Hepatocyte (in vitro differentiated cells): ENCODE measurements around the gene TSGA10IP. TPM values are rescaled to one million over a fixed set of nuclear protein-coding genes. Genes with fewer than 3 reads are reported as not detected.

Experiments
- DNase-seq: peaks from one replicate; pipeline ENCODE4 v3.0.0-alpha.2; 2016; ENCODE audit warnings: low spot score
- H2AFZ ChIP-seq: fragments of 200-600 bp; sonication (generic); 2 replicates; pipeline ENCODE4 v1.6.0; 2016; ENCODE audit warnings: antibody characterized with exemption, mild to moderate bottlenecking
- H3K27ac ChIP-seq: fragments of 200-600 bp; sonication (generic); 2 replicates; pipeline ENCODE4 v1.5.1; 2016; ENCODE audit warnings: mild to moderate bottlenecking
- H3K27me3 ChIP-seq: fragments of 200-600 bp; sonication (generic); 2 replicates; pipeline ENCODE4 v1.6.1; 2016
- H3K36me3 ChIP-seq: fragments of 200-600 bp; sonication (generic); replicated peaks from 2 replicates; pipeline ENCODE4 v1.5.1; 2016; ENCODE audit warnings: low read depth; ENCODE audit not compliant: insufficient read depth
- H3K4me1 ChIP-seq: fragments of 200-600 bp; sonication (generic); 2 replicates; pipeline ENCODE4 v1.5.1; 2016; ENCODE audit warnings: mild to moderate bottlenecking, moderate library complexity; ENCODE audit not compliant: insufficient read depth
- H3K4me2 ChIP-seq: fragments of 200-600 bp; sonication (generic); 2 replicates; pipeline ENCODE4 v1.6.0; 2016
- H3K4me3 ChIP-seq: fragments of 200-600 bp; sonication (generic); 2 replicates; pipeline ENCODE4 v1.5.1; 2016; ENCODE audit warnings: mild to moderate bottlenecking
- H3K79me2 ChIP-seq: fragments of 200-600 bp; sonication (generic); 2 replicates; pipeline ENCODE4 v1.6.0; 2017; ENCODE audit warnings: mild to moderate bottlenecking
- H3K9me2 ChIP-seq: fragments of 200-600 bp; sonication (generic); replicated peaks from 2 replicates; pipeline ENCODE4 v1.6.0; 2017; ENCODE audit warnings: mild to moderate bottlenecking; ENCODE audit not compliant: insufficient read depth
- H3K9me3 ChIP-seq: fragments of 200-600 bp; sonication (generic); 2 replicates; pipeline ENCODE4 v1.5.1; 2016; ENCODE audit warnings: low read depth, mild to moderate bottlenecking
- H4K20me1 ChIP-seq: fragments of 200-600 bp; sonication (generic); 2 replicates; pipeline ENCODE4 v1.6.0; 2016; ENCODE audit warnings: mild to moderate bottlenecking; ENCODE audit not compliant: insufficient read depth, poor library complexity, severe bottlenecking
- EZH2 ChIP-seq: fragments of 200-600 bp; sonication (generic); IDR thresholded peaks from 2 replicates; pipeline ENCODE4 v1.6.1; 2016; ENCODE audit warnings: antibody characterized with exemption, mild to moderate bottlenecking, borderline replicate concordance
- EZH2phosphoT487 ChIP-seq: fragments of 200-600 bp; sonication (generic); IDR thresholded peaks from one replicate; pipeline ENCODE4 v1.6.1; 2018; ENCODE audit warnings: antibody characterized with exemption, mild to moderate bottlenecking, low read depth, moderate library complexity; ENCODE audit not compliant: unreplicated experiment, severe bottlenecking
- WGBS: methylation state at CpG from one replicate; pipeline ENCODE4 v1.1.6; 2016; ENCODE audit warnings: low lambda C conversion rate; ENCODE audit errors: missing lambda C conversion rate; 5-methylcytosine and 5-hydroxymethylcytosine counted together
- polyA plus RNA-seq: library from polyadenylated mRNA; unstranded; fragments of >200 nt; fragmentation: Nextera tagmentation; extraction: Ambion mirVana; gene quantifications from 2 replicates; pipeline ENCODE4 v1.2.1, GENCODE V29; 2016
- total RNA-seq: library from RNA; depleted of rRNA; stranded (reverse); fragments of >200 nt; gene quantifications from 2 replicates; pipeline ENCODE4 v1.2.3, GENCODE V29; 2014
- TF ChIP-seq, protein P1 (sequence below): fragments of 200-600 bp; sonication (generic); IDR thresholded peaks from 2 replicates; pipeline ENCODE4 v1.5.1; 2016; ENCODE audit warnings: antibody characterized with exemption, mild to moderate bottlenecking; ENCODE audit not compliant: poor library complexity

Gene TSGA10IP
- total and polyA plus RNA-seq, 2 experiments from 2014 or later: not detected

DNA sequence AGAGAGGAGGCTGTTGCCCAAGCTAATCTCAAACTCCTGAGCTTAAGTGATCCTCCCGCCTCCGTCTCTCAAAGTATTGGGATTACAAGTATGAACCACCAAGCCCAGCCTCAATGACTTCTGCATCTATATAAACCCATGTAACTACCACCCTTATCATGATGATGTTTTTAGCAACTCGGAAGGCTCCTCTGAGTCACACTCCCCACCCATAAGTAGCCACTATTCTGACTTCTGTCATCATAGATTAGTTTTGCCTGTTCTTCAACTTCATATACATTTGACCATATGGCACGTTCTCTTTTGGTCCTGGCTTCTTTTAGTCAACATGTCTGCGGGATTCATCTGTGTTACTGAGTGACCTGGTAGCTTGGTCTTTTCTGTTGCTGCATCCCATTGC is 38.7 kb upstream of the TSGA10IP start:
- TF ChIP-seq, protein P1, sequence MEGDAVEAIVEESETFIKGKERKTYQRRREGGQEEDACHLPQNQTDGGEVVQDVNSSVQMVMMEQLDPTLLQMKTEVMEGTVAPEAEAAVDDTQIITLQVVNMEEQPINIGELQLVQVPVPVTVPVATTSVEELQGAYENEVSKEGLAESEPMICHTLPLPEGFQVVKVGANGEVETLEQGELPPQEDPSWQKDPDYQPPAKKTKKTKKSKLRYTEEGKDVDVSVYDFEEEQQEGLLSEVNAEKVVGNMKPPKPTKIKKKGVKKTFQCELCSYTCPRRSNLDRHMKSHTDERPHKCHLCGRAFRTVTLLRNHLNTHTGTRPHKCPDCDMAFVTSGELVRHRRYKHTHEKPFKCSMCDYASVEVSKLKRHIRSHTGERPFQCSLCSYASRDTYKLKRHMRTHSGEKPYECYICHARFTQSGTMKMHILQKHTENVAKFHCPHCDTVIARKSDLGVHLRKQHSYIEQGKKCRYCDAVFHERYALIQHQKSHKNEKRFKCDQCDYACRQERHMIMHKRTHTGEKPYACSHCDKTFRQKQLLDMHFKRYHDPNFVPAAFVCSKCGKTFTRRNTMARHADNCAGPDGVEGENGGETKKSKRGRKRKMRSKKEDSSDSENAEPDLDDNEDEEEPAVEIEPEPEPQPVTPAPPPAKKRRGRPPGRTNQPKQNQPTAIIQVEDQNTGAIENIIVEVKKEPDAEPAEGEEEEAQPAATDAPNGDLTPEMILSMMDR: no peak
- TF ChIP-seq EZH2phosphoT487: no peak
- no peak for TF ChIP-seq EZH2

DNA sequence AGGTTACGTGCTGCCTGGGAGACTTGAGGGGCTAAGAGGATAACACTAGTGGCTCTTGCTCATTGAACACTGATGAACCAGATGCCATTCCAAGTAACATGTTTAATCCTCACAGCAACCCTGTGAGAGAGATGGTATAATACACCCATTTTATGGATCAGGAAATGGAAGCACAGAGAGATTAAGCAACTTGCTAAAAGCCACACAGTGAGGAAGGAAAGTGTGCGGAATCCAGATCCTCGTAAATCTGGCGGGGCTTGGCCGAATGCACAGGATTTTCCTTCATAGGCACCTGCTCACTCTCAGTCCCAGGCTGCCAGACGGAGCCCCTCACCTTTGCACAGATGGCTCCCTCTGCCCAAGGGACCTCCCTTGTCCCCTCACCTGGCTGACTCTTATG is 37.4 kb upstream of the TSGA10IP start:
- Histone ChIP-seq H3K36me3 (no peaks in the 10 kb centered on the region), H3K4me1 (peaks cover 4% of the 10 kb centered on the region), H3K27ac (no peak overlapping the region), H3K9me3 (no peaks in the 10 kb centered on the region), H3K4me2 (no peak overlapping the region), H3K9me2 (no peaks in the 10 kb centered on the region), H3K27me3 (no peaks in the 10 kb centered on the region), H3K79me2 (no peaks in the 10 kb centered on the region), H3K4me3 (no peak overlapping the region), H4K20me1 (no peaks in the 10 kb centered on the region), H2AFZ (no peak overlapping the region)
- DNase-seq: no peak
- 77% methylated on average over 6 of the region's 6 CpGs for WGBS
- TF ChIP-seq, protein P1: no peak
- no peak for TF ChIP-seq EZH2
- TF ChIP-seq EZH2phosphoT487: no peak

More for the DNA sequence above, 38.7 kb upstream of the TSGA10IP start:
- Histone ChIP-seq H3K27me3 (peaks cover 1% of the 10 kb centered on the region), H4K20me1 (no peaks in the 10 kb centered on the region), H3K4me2 (no peak overlapping the region), H3K79me2 (no peaks in the 10 kb centered on the region), H3K36me3 (no peaks in the 10 kb centered on the region), H3K4me3 (no peak overlapping the region), H3K9me3 (no peaks in the 10 kb centered on the region), H2AFZ (no peak overlapping the region), H3K9me2 (no peaks in the 10 kb centered on the region), H3K4me1 (peaks cover 2% of the 10 kb centered on the region), H3K27ac (no peak overlapping the region)
- 88% methylated on average over 5 of the region's 5 CpGs for WGBS
- DNase-seq: no peak

DNA sequence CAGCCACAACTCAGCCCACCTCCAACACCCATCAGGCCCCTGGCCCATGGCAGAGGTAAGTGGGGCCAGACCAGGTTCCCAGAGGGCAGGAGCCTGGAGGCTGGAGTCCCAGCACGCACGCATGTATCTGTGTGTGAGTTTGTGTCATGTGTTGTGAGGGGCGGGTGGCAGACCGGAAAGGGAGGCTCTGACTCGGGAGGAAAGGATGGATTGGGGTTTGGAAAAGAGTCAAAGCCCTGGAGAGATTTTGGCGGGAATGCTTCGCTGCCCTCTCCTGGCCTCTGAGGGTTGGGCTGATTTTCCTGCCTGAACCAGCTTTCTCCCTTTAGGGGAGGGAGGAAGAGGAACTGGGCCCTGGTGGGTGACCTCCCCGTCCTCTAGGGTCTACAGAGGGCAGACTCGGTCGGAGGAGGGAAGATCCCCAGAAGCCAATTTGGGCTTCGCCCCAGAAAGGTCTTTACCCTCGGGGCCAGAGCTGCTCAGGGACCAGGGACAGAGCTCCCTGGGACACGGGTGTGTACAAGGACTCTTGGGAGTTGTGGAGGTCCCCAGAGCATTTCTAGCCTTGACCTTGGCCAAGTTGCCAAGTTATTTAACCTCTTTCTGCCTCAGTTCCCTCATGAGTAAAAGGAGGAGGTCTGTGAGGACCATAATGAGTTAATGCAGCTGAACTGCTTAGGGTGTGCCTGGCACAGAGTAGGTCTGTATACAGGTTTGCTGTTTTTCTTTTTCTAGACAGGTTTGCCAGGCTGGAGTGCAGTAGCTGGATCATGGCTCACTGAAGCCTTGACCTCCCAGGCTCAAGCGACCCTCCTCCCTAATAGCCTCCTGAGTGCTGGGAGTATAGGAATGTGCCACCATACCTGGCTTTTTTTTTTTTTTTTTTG is 33.4 kb upstream of the TSGA10IP start:
- H3K4me1 ChIP-seq: peaks cover 24% of the 10 kb centered on the region
- 32% methylated on average over 14 of the region's 14 CpGs for WGBS
- DNase-seq: peak; percentile 68
- H2AFZ ChIP-seq: no peak overlapping the region
- H3K9me3 ChIP-seq: no peaks in the 10 kb centered on the region
- H3K27ac ChIP-seq: no peak overlapping the region
- H3K9me2 ChIP-seq: no peaks in the 10 kb centered on the region
- H3K79me2 ChIP-seq: peaks cover 3% of the 10 kb centered on the region
- no peak overlapping the region for H3K4me3 ChIP-seq
- H3K36me3 ChIP-seq: no peaks in the 10 kb centered on the region
- H4K20me1 ChIP-seq: no peaks in the 10 kb centered on the region
- H3K4me2 ChIP-seq: no peak overlapping the region
- no peak for TF ChIP-seq EZH2phosphoT487
- no peak for TF ChIP-seq EZH2
- TF ChIP-seq, protein P1: peak; percentile 28
- no peaks in the 10 kb centered on the region for H3K27me3 ChIP-seq
